ENCODE measurements around the gene SPACA1. TPM values are rescaled to one million over a fixed set of nuclear protein-coding genes. Genes with fewer than 3 reads are reported as not detected.

SPACA1 gene
- total RNA-seq, 1 donor from 2014 or later, result not detected

DNA sequence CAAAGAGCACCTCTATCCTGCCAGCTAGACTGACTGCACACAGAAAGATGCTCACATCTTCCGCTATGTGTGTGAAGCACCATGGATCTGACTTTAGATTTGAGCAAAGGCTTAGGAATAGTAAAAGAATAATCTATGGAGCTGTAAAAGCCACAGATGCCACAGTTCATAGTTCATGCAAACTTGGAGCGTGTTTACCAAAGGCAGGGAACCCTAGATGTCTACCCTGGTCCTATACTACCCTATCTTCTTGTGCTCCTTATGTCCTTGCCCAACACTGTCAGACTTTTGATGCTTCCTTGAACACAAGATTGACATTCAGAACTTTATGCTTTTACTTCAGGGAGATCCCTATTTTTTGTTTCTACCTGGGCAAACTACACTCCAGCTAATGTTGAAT, 39.2 kb downstream of the SPACA1 start:
- H3K4me3 ChIP-seq (ENCODE audit: low read depth, low read length), result no peak overlapping the region
- TF ChIP-seq, protein P1, sequence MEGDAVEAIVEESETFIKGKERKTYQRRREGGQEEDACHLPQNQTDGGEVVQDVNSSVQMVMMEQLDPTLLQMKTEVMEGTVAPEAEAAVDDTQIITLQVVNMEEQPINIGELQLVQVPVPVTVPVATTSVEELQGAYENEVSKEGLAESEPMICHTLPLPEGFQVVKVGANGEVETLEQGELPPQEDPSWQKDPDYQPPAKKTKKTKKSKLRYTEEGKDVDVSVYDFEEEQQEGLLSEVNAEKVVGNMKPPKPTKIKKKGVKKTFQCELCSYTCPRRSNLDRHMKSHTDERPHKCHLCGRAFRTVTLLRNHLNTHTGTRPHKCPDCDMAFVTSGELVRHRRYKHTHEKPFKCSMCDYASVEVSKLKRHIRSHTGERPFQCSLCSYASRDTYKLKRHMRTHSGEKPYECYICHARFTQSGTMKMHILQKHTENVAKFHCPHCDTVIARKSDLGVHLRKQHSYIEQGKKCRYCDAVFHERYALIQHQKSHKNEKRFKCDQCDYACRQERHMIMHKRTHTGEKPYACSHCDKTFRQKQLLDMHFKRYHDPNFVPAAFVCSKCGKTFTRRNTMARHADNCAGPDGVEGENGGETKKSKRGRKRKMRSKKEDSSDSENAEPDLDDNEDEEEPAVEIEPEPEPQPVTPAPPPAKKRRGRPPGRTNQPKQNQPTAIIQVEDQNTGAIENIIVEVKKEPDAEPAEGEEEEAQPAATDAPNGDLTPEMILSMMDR (conservative IDR thresholded peaks at IDR 0.05; ENCODE audit: low read depth, low read length), result no peak
- DNase-seq (ENCODE audit: low read depth), result no peak

DNA sequence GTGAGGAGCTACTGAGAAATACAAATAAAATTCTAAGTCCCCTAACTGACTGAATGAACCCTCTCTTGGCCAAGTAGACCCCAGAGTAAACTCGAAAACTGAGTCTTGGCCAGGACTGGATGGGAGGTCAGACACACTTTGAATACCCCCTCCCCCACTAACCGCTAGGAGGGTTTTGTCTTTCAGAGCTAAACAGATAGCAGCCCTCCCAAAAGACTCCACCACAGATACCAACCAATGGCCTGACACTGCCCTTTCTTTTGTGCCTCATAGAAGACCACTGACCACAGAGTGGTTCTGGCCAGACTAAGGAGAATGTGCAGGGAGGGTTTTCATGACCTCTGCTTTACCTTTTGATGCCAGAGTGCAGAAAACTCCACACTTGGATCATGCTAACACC, 42.1 kb downstream of the SPACA1 start:
- TF ChIP-seq, protein P1 (conservative IDR thresholded peaks at IDR 0.05; ENCODE audit: low read depth, low read length), result no peak
- DNase-seq (ENCODE audit: low read depth), result no peak
- H3K4me3 ChIP-seq (ENCODE audit: low read depth, low read length), result no peak overlapping the region

DNA sequence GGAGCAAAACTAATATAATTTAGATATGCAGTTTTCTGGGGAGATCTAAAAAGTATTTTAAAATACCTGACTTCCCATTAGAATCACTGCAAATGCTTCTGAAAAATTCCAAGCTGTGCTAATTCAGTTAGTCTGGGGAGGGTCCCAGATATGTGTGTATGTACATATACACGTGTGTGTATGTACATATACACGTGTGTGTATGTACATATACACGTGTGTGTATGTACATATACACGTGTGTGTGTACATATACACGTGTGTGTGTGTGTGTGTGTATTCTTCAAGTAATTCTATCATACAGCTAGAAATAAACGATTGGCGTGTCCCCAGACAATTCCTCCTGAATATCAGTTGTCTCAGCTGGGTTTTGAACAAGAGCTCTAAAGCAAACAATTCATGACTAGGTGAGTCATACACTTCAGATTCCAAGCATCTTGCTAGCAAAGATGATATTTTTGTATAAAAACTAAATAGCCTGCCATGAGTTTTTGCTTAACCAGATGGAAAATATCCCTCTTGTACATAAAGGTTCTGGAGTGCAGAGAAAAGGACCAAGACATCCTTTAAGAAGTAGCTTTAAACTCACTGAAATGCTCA, 58.2 kb downstream of the SPACA1 start:
- no peak for DNase-seq (ENCODE audit: low read depth)
- no peak overlapping the region for H3K4me3 ChIP-seq (ENCODE audit: low read depth, low read length)
- TF ChIP-seq, protein P1 (conservative IDR thresholded peaks at IDR 0.05; ENCODE audit: low read depth, low read length), result no peak

DNA sequence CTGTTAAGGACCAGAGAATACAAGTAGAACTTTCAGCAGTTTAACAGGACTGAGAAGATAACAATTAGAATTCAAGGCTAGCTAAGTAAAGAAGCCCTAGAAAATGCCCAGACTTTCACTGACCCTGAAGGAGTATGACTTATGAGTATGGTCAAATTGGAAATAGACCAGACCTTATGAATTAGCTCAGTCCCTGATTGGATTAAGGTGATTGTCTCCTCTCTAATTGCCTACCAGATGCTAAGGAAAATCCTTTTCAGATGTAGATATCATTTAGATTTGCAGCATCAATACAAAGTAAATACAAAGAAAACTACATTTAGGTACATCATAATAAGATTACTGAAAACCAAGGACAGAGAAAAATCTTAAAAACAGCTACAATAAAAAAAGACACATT, 59.6 kb downstream of the SPACA1 start:
- DNase-seq (ENCODE audit: low read depth), result no peak
- H3K4me3 ChIP-seq (ENCODE audit: low read depth, low read length), result no peak overlapping the region
- TF ChIP-seq, protein P1 (conservative IDR thresholded peaks at IDR 0.05; ENCODE audit: low read depth, low read length), result no peak

DNA sequence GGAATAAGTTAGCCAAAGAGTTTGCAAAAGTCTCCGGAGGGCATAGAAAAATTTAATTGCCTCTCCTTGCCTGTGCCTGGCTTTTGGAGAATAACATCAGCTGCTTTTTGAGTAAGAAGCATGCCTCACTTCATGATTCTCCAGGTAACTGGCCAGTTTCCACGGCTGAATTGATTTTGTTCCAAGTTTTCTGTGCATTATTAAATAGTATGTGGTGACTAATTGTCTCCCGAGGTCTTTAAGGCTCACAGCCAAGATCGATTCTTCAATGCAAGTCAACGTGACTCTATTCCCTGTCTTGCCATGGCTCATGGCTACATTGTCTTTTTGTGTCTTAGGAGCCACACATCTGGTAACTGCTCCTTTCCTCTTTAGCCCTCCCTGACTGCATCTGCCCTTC, 64.3 kb downstream of the SPACA1 start:
- no peak for DNase-seq (ENCODE audit: low read depth)
- TF ChIP-seq, protein P1 (conservative IDR thresholded peaks at IDR 0.05; ENCODE audit: low read depth, low read length), result no peak

DNA sequence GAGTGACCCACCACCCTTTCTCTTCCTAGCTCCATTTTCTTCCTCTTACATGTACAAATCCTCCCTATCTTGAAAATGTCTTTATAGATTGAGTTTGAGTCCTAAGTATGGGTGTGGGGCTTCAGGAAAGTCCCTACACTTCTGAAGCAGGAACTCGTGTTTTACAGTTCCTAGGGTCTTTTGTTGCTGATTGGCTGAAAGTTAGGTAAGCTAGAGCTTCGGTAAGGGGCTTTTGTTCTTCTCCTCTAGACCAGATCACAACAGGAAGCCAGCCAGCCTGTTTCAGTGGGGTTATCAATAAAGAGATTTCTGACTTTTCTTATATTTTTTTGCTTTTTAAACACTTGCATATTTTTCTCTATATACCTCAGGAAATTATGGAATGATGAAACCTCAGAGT, 67.2 kb downstream of the SPACA1 start:
- TF ChIP-seq, protein P1 (conservative IDR thresholded peaks at IDR 0.05; ENCODE audit: low read depth, low read length), result no peak
- H3K4me3 ChIP-seq (ENCODE audit: low read depth, low read length), result no peak overlapping the region
- DNase-seq (ENCODE audit: low read depth), result no peak

More for the DNA sequence above, 64.3 kb downstream of the SPACA1 start:
- no peak overlapping the region for H3K4me3 ChIP-seq (ENCODE audit: low read depth, low read length)

DNA sequence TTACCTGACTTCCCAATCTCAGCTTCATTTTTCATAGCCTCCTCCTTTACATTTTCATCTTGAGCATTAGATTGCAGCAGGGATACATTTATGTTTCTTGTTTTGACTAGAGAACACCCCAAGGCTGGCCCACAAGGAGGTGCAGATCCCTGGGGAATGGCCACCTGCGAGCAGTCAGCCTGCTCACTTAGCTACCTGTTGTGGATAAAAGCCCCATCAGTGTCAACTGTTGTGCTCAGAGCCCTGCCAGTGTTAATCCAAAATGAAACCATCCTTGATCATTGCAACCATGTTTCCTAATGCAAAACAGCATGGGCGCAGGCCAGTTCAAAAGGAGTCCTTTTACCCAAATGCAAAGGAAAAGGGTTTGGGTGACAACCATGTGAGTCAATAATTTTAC, 67.7 kb downstream of the SPACA1 start:
- TF ChIP-seq, protein P1 (conservative IDR thresholded peaks at IDR 0.05; ENCODE audit: low read depth, low read length), result no peak

More for the DNA sequence above, 67.7 kb downstream of the SPACA1 start:
- no peak for DNase-seq (ENCODE audit: low read depth)
- no peak overlapping the region for H3K4me3 ChIP-seq (ENCODE audit: low read depth, low read length)
